H1 (cell line): Measurements from ENCODE around the gene COL6A1. TPM values are rescaled to one million over a fixed set of nuclear protein-coding genes. Genes with fewer than 3 reads are reported as not detected.

ENCODE experiments used
- CTCF ChIA-PET: fragments of 300-600 bp; sonication (Branson Sonifier 250); formaldehyde crosslinking; loops from one replicate; lab custom pipeline; 2021; ENCODE audit not compliant: partially characterized antibody; lab: Charles Lee
- POLR2A ChIA-PET: fragments of 300-600 bp; sonication (Branson Sonifier 250); formaldehyde crosslinking; loops from one replicate; lab custom pipeline; 2021; ENCODE audit warnings: inconsistent platforms; ENCODE audit not compliant: partially characterized antibody; lab: Charles Lee
- DNase-seq, 2 experiments: peaks; one replicate each; pipeline versions ENCODE4 v3.0.0 to v3.0.0-alpha.2; 2010 to 2022; ENCODE audit warnings: low spot score in 2 of 2, low read depth in 1 of 2, mixed read lengths in 1 of 2
- FAIRE-seq: peaks from 2 replicates; lab custom pipeline; 2011; peaks lifted over from hg19 to GRCh38; lab: Jason Lieb, UNC
- H2AFZ ChIP-seq: 2 replicates; pipeline ENCODE4 v1.8.1; 2012; ENCODE audit warnings: low read length, inconsistent platforms
- H2AK5ac ChIP-seq: 2 replicates; pipeline ENCODE4 v1.6.1; 2013; ENCODE audit warnings: low read depth, low read length
- H2BK120ac ChIP-seq: replicated peaks from 2 replicates; pipeline ENCODE3; 2013; ENCODE audit warnings: low read depth, low read length, inconsistent platforms
- H2BK12ac ChIP-seq: 2 replicates; pipeline ENCODE4 v1.6.1; 2013; ENCODE audit warnings: low read depth, low read length
- H2BK15ac ChIP-seq: 2 replicates; pipeline ENCODE4 v1.6.1; 2013; ENCODE audit warnings: low read length
- H2BK20ac ChIP-seq: 2 replicates; pipeline ENCODE4 v1.6.1; 2013; ENCODE audit warnings: low read length
- H2BK5ac ChIP-seq: 2 replicates; pipeline ENCODE4 v1.6.1; 2013; ENCODE audit warnings: low read depth, low read length
- H3K14ac ChIP-seq: 2 replicates; pipeline ENCODE4 v1.6.1; 2013; ENCODE audit warnings: inconsistent platforms; ENCODE audit not compliant: insufficient read length
- H3K18ac ChIP-seq: 2 replicates; pipeline ENCODE4 v1.6.1; 2013; ENCODE audit warnings: low read length; ENCODE audit errors: extremely low read depth
- H3K23ac ChIP-seq: 2 replicates; pipeline ENCODE4 v1.6.1; 2013; ENCODE audit warnings: inconsistent platforms; ENCODE audit not compliant: insufficient read length
- H3K23me2 ChIP-seq: 2 replicates; pipeline ENCODE4 v1.6.1; 2013; ENCODE audit warnings: low read depth, low read length
- H3K27ac ChIP-seq: 2 replicates; pipeline ENCODE4 v1.6.1; 2011; ENCODE audit warnings: low read depth, low read length, inconsistent platforms
- H3K27me3 ChIP-seq, 4 experiments: replicated peaks in 1 of 4; 1 replicate in 1 of 4; 2 replicates in 3 of 4; pipeline versions ENCODE4 v1.6.1 to v1.8.1; 2011 to 2013; ENCODE audit warnings: low read length in 3 of 4, mild to moderate bottlenecking in 3 of 4, inconsistent platforms in 2 of 4, mixed read lengths in 2 of 4, moderate library complexity in 1 of 4; ENCODE audit not compliant: control insufficient read depth in 3 of 4, insufficient read depth in 3 of 4; ENCODE audit errors: extremely low read depth in 1 of 4
- H3K36me3 ChIP-seq, 4 experiments: 2 replicates each; pipeline versions ENCODE4 v1.6.1 to v1.8.1; 2011 to 2013; ENCODE audit warnings: mild to moderate bottlenecking in 4 of 4, low read length in 3 of 4, moderate library complexity in 2 of 4, control low read depth in 1 of 4, inconsistent platforms in 1 of 4; ENCODE audit not compliant: insufficient read depth in 4 of 4, control insufficient read depth in 2 of 4
- H3K4ac ChIP-seq: replicated peaks from 2 replicates; pipeline ENCODE3; 2013; ENCODE audit warnings: low read length, low read depth, mixed read lengths, inconsistent platforms; ENCODE audit not compliant: insufficient read length
- H3K4me1 ChIP-seq, 4 experiments: replicated peaks in 1 of 4; 1 replicate in 1 of 4; 2 replicates in 3 of 4; pipeline versions ENCODE4 v1.6.1 to v1.8.1; 2011 to 2013; ENCODE audit warnings: low read length in 3 of 4, inconsistent platforms in 2 of 4, mixed read lengths in 1 of 4; ENCODE audit not compliant: insufficient read depth in 4 of 4, control insufficient read depth in 3 of 4
- H3K4me2 ChIP-seq, 2 experiments: 2 replicates each; pipeline versions ENCODE4 v1.6.1 to v1.8.1; 2011 to 2013; ENCODE audit warnings: low read depth in 2 of 2, low read length in 2 of 2, control low read depth in 1 of 2, inconsistent platforms in 1 of 2, mild to moderate bottlenecking in 1 of 2; ENCODE audit not compliant: insufficient read depth in 1 of 2
- H3K4me3 ChIP-seq, 4 experiments: fragments of 200-600, 300-600 bp in 1 of 4; sonication (generic), shearing (Covaris generic), sonication (Bioruptor Twin) in 1 of 4; 2 replicates each; pipeline versions ENCODE4 v1.5.1 to v1.8.1; 2011 to 2016; ENCODE audit warnings: low read length in 4 of 4, low read depth in 3 of 4, control low read depth in 2 of 4, inconsistent platforms in 2 of 4, mild to moderate bottlenecking in 2 of 4, mixed read lengths in 1 of 4, moderate library complexity in 1 of 4; ENCODE audit not compliant: insufficient read depth in 2 of 4; ENCODE audit errors: extremely low read depth in 1 of 4
- H3K56ac ChIP-seq: replicated peaks from 2 replicates; pipeline ENCODE3; 2013; ENCODE audit warnings: low read depth, mild to moderate bottlenecking, mixed read lengths, low read length, inconsistent platforms; ENCODE audit not compliant: insufficient read length
- H3K79me1 ChIP-seq: 2 replicates; pipeline ENCODE4 v1.6.1; 2013; ENCODE audit warnings: low read depth, low read length, control low read depth
- H3K79me2 ChIP-seq, 2 experiments: 2 replicates each; pipeline versions ENCODE4 v1.6.1 to v1.8.1; 2012 to 2013; ENCODE audit warnings: low read length in 2 of 2, mild to moderate bottlenecking in 2 of 2, inconsistent platforms in 1 of 2; ENCODE audit not compliant: insufficient read depth in 2 of 2, control insufficient read depth in 1 of 2
- H3K9ac ChIP-seq, 4 experiments: replicated peaks in 1 of 4; 1 replicate in 1 of 4; 2 replicates in 3 of 4; pipeline versions ENCODE4 v1.6.1 to v1.8.1; 2011 to 2013; ENCODE audit warnings: low read depth in 3 of 4, low read length in 3 of 4, control low read depth in 2 of 4, mild to moderate bottlenecking in 2 of 4, moderate library complexity in 2 of 4, inconsistent platforms in 1 of 4; ENCODE audit errors: extremely low read depth in 1 of 4
- H3K9me3 ChIP-seq, 2 experiments: 2 replicates each; pipeline versions ENCODE4 v1.6.1 to v1.8.1; 2012 to 2013; ENCODE audit warnings: mild to moderate bottlenecking in 2 of 2, moderate library complexity in 2 of 2, control low read depth in 1 of 2, inconsistent platforms in 1 of 2, low read depth in 1 of 2, low read length in 1 of 2, mixed read lengths in 1 of 2; ENCODE audit not compliant: insufficient read depth in 2 of 2
- H4K20me1 ChIP-seq, 2 experiments: replicated peaks in 1 of 2; 2 replicates each; pipeline versions ENCODE3 to v1.8.1; 2011 to 2013; ENCODE audit warnings: inconsistent platforms in 2 of 2, low read length in 2 of 2, mild to moderate bottlenecking in 1 of 2; ENCODE audit not compliant: insufficient read depth in 2 of 2, control insufficient read depth in 1 of 2
- H4K5ac ChIP-seq: 2 replicates; pipeline ENCODE4 v1.6.1; 2013; ENCODE audit warnings: low read length, low read depth, mixed read lengths, inconsistent platforms; ENCODE audit not compliant: insufficient read length
- H4K8ac ChIP-seq: 2 replicates; pipeline ENCODE4 v1.8.0; 2013; ENCODE audit warnings: mild to moderate bottlenecking, moderate library complexity, low read length, inconsistent platforms; ENCODE audit not compliant: insufficient read depth; ENCODE audit errors: extremely low read depth
- H4K91ac ChIP-seq: replicated peaks from 2 replicates; pipeline ENCODE3; 2013; ENCODE audit warnings: low read length, mixed read lengths, inconsistent platforms; ENCODE audit not compliant: insufficient read length
- BACH1 ChIP-seq: IDR thresholded peaks from 2 replicates; pipeline ENCODE4 v1.6.1; 2012; ENCODE audit warnings: low read length, improper control_type of control experiment
- BCL11A ChIP-seq, 2 experiments: IDR thresholded peaks; one replicate each; pipeline ENCODE4 v1.6.1; 2011; ENCODE audit warnings: low read depth in 2 of 2, low read length in 2 of 2, mild to moderate bottlenecking in 2 of 2
- BRCA1 ChIP-seq: IDR thresholded peaks from 2 replicates; pipeline ENCODE4 v1.6.1; 2012; ENCODE audit warnings: low read depth, low read length, improper control_type of control experiment
- CREB1 ChIP-seq: IDR thresholded peaks from 2 replicates; pipeline ENCODE4 v1.6.1; 2012; ENCODE audit warnings: inconsistent platforms
- EP300 ChIP-seq, 2 experiments: IDR thresholded peaks; 1 replicate in 1 of 2; 2 replicates in 1 of 2; pipeline ENCODE4 v1.6.1; 2011 to 2012; ENCODE audit warnings: low read depth in 2 of 2, low read length in 2 of 2, mild to moderate bottlenecking in 2 of 2, borderline replicate concordance in 1 of 2, inconsistent platforms in 1 of 2, moderate library complexity in 1 of 2
- HDAC2 ChIP-seq, 2 experiments: fragments of 300-600 bp in 1 of 2; sonication (generic) in 1 of 2; IDR thresholded peaks; 2 replicates each; pipeline ENCODE4 v1.6.1; 2011 to 2012; ENCODE audit warnings: low read depth in 2 of 2, low read length in 2 of 2, mild to moderate bottlenecking in 2 of 2, moderate library complexity in 2 of 2, borderline replicate concordance in 1 of 2, inconsistent platforms in 1 of 2
- HDAC6 ChIP-seq: IDR thresholded peaks from one replicate; pipeline ENCODE4 v1.7.1; 2012; ENCODE audit warnings: low read depth, mild to moderate bottlenecking, inconsistent platforms, low read length, moderate library complexity
- JUND ChIP-seq: IDR thresholded peaks from 2 replicates; pipeline ENCODE4 v1.6.1; 2011; ENCODE audit warnings: mild to moderate bottlenecking, improper control_type of control experiment, low read length
- RBBP5 ChIP-seq: IDR thresholded peaks from 2 replicates; pipeline ENCODE4 v1.7.1; 2012; ENCODE audit warnings: low read depth, mild to moderate bottlenecking, inconsistent platforms, low read length, moderate library complexity, borderline replicate concordance
- RNF2 ChIP-seq: fragments of 200-900, 300-1000 bp; sonication (generic); IDR thresholded peaks from 2 replicates; pipeline ENCODE4 v1.7.1; 2016; ENCODE audit warnings: borderline replicate concordance, low read depth, mild to moderate bottlenecking, antibody characterized with exemption, low read length; ENCODE audit not compliant: poor library complexity, severe bottlenecking; ENCODE audit errors: missing control alignments
- SIRT6 ChIP-seq: IDR thresholded peaks from one replicate; pipeline ENCODE4 v1.7.1; 2012; ENCODE audit warnings: low read length, inconsistent platforms
- SP4 ChIP-seq: IDR thresholded peaks from 2 replicates; pipeline ENCODE4 v1.6.1; 2012; ENCODE audit warnings: low read length, inconsistent platforms
- WGBS, 2 experiments: shearing (Covaris generic) in 1 of 2; methylation state at CpG; one replicate each; pipeline versions ENCODE4 v1.1.6 to v1.1.7; 2013 to 2015; ENCODE audit warnings: low lambda C conversion rate in 2 of 2, mixed read lengths in 2 of 2, inconsistent platforms in 1 of 2, low coverage in 1 of 2, missing lambda C conversion rate in 1 of 2; ENCODE audit not compliant: insufficient replicate concordance in 2 of 2, insufficient coverage in 1 of 2, insufficient read length in 1 of 2; ENCODE audit errors: extremely low coverage in 1 of 2, missing lambda C conversion rate in 1 of 2; 5-methylcytosine and 5-hydroxymethylcytosine counted together
- polyA plus RNA-seq, 7 experiments: library from polyadenylated mRNA; depleted of rRNA in 3 of 7; stranded (reverse) in 5 of 7; unstranded in 2 of 7; fragments of >200 nt in 5 of 7; fragments of 200-250 nt in 2 of 7; gene quantifications; 1 replicate in 5 of 7; 2 replicates in 1 of 7; 4 replicates in 1 of 7; pipeline versions ENCODE4 v1.2.1 to v1.2.3, GENCODE V29; 2011 to 2013; ENCODE audit warnings: missing spikeins in 2 of 7, mixed read lengths in 2 of 7
- total RNA-seq: library from RNA; stranded (reverse); fragmentation: NEBNext Ultra II Directional; extraction: Animal tissue kit (Norgen Biotek cat#: 25700); gene quantifications from 2 replicates; pipeline ENCODE4 v1.2.1, GENCODE V29; 2021

The COL6A1 gene
- total and polyA plus RNA-seq, 2 of the 8 experiments (the other 6 are each of a cell fraction or from before 2014, with no cell fraction given): 100 to 115 TPM

- no peak overlapping the region for H3K4me3 ChIP-seq
- no peaks in the 10 kb centered on the region for H3K27me3 ChIP-seq
- H4K5ac ChIP-seq: no peak overlapping the region
Measured at GRCh38 chr21:45963232-45963570, 18.4 kb upstream of the COL6A1 start.

More at GRCh38 chr21:45963232-45963570, 18.4 kb upstream of the COL6A1 start:
- no peaks in the 10 kb centered on the region; a peak in 1 of 8 replicates for H3K36me3 ChIP-seq
- no peak overlapping the region for H3K4me2 ChIP-seq
- H4K20me1 ChIP-seq: no peaks in the 10 kb centered on the region
- no peak overlapping the region for H3K18ac ChIP-seq
- H2BK20ac ChIP-seq: no peak overlapping the region
- no peak overlapping the region for H3K4ac ChIP-seq
- no peak for FAIRE-seq
- H2AFZ ChIP-seq: no peak overlapping the region
- no peak overlapping the region for H2BK15ac ChIP-seq
- no peak overlapping the region for H2BK12ac ChIP-seq
- no peak overlapping the region for H4K91ac ChIP-seq
- no peaks in the 10 kb centered on the region for H3K4me1 ChIP-seq
- H2BK5ac ChIP-seq: no peak overlapping the region
- H3K56ac ChIP-seq: no peak overlapping the region
- no peaks in the 10 kb centered on the region for H3K79me1 ChIP-seq
- CTCF ChIA-PET: interaction anchor here (0.9 to 1.8 kb wide), 3 partner anchors 9 to 103 kb away, joined by 3 to 6 read pairs (median 4); no protein-coding TSS in a partner anchor
- TF ChIP-seq SP4 (no peak), HDAC6 (no peak), BACH1 (no peak), HDAC2 (IDR thresholded peaks at IDR 0.05; ENCODE audit: borderline replicate concordance in 1 of 2, low read depth in 2 of 2, low read length in 2 of 2) (no peak), EP300 (IDR thresholded peaks at IDR 0.05; ENCODE audit: borderline replicate concordance in 1 of 2, low read depth in 2 of 2, low read length in 2 of 2) (no peak), BCL11A (IDR thresholded peaks at IDR 0.05; ENCODE audit: low read depth in 2 of 2, low read length in 2 of 2) (no peak), CREB1 (no peak), SIRT6 (no peak), RNF2 (no peak), BRCA1 (no peak), JUND (no peak), RBBP5 (no peak)
- TF ChIP-seq, all 59 proteins: peak for 0
- Histone ChIP-seq H3K9me3 (peaks cover 46 to 50% of the 10 kb centered on the region in 2 experiments), H2AK5ac (no peak overlapping the region), H3K9ac (no peak overlapping the region), H3K14ac (no peak overlapping the region), H2BK120ac (no peak overlapping the region), H3K23ac (no peak overlapping the region), H3K27ac (no peak overlapping the region), H3K79me2 (no peaks in the 10 kb centered on the region), H4K8ac (no peak overlapping the region), H3K23me2 (no peaks in the 10 kb centered on the region)
- POLR2A ChIA-PET: no interaction called here
- DNase-seq: no peak
- WGBS, 2 experiments: 85% methylated on average over 3 of the region's 3 CpGs; no CpG with 5 or more reads in 1 of the 2 experiments
